HepG2 (cell line): ENCODE data around the gene ALS2. TPM values are rescaled to one million over a fixed set of nuclear protein-coding genes. Genes with fewer than 3 reads are reported as not detected.

Experiments
- CBX1 ChIP-seq: IDR thresholded peaks from one replicate; pipeline ENCODE4 v1.6.1; 2016; ENCODE audit warnings: antibody characterized with exemption, low read depth
- CENPT ChIP-seq: sonication (generic); formaldehyde crosslinking; IDR thresholded peaks from 2 replicates; pipeline ENCODE4 v1.8.0; 2022; ENCODE audit warnings: low read depth, mild to moderate bottlenecking, moderate library complexity, missing genetic modification reagents
- DR1 ChIP-seq: sonication (generic); formaldehyde crosslinking; IDR thresholded peaks from 2 replicates; pipeline ENCODE4 v1.8.0; 2021; ENCODE audit warnings: mild to moderate bottlenecking, missing genetic modification reagents, inconsistent platforms
- KLF16 ChIP-seq, 2 experiments: sonication (generic) in 1 of 2; formaldehyde crosslinking in 1 of 2; IDR thresholded peaks; 2 replicates each; pipeline versions ENCODE4 v1.6.1 to v1.8.0; 2016 to 2023; ENCODE audit warnings: missing genetic modification reagents in 2 of 2, missing compliant biosample characterization in 1 of 2
- MAFG ChIP-seq: sonication (generic); formaldehyde crosslinking; IDR thresholded peaks from 2 replicates; pipeline ENCODE4 v1.5.1; 2020; ENCODE audit warnings: mild to moderate bottlenecking, missing genetic modification reagents
- MATR3 ChIP-seq: sonication (generic); formaldehyde crosslinking; IDR thresholded peaks from 2 replicates; pipeline ENCODE4 v1.4.0; 2020; ENCODE audit warnings: missing genetic modification reagents
- MEIS1 ChIP-seq: sonication (generic); formaldehyde crosslinking; IDR thresholded peaks from 2 replicates; pipeline ENCODE4 v1.9.0; 2021; ENCODE audit warnings: mild to moderate bottlenecking, missing genetic modification reagents, moderate library complexity, borderline replicate concordance
- ONECUT2 ChIP-seq: sonication (generic); formaldehyde crosslinking; IDR thresholded peaks from 2 replicates; pipeline ENCODE4 v1.4.0; 2020; ENCODE audit warnings: missing genetic modification reagents
- REL ChIP-seq: sonication (generic); formaldehyde crosslinking; conservative IDR thresholded peaks from 2 replicates; pipeline ENCODE4 v1.8.0; 2022; ENCODE audit warnings: mild to moderate bottlenecking, missing genetic modification reagents, moderate library complexity
- RFX1 ChIP-seq: fragments of 450-650 bp; IDR thresholded peaks from 2 replicates; pipeline ENCODE4 v1.6.1; 2017
- TARDBP ChIP-seq: sonication (generic); formaldehyde crosslinking; IDR thresholded peaks from 2 replicates; pipeline ENCODE4 v1.8.0; 2022; ENCODE audit warnings: mild to moderate bottlenecking, missing genetic modification reagents
- U2AF2 ChIP-seq: fragments of 200-400 bp; formaldehyde crosslinking; IDR thresholded peaks from 2 replicates; pipeline ENCODE4 v1.6.1; 2017; ENCODE audit warnings: low read depth, mild to moderate bottlenecking, low read length
- ZNF251 ChIP-seq: sonication (generic); formaldehyde crosslinking; IDR thresholded peaks from 2 replicates; pipeline ENCODE4 v1.9.0; 2021; ENCODE audit warnings: mild to moderate bottlenecking, missing genetic modification reagents
- ZNF317 ChIP-seq: sonication (generic); formaldehyde crosslinking; IDR thresholded peaks from 2 replicates; pipeline ENCODE4 v1.5.0; 2020; ENCODE audit warnings: mild to moderate bottlenecking, missing genetic modification reagents
- ZNF468 ChIP-seq: sonication (generic); formaldehyde crosslinking; IDR thresholded peaks from 2 replicates; pipeline ENCODE4 v1.8.0; 2022; ENCODE audit warnings: mild to moderate bottlenecking, moderate library complexity, missing genetic modification reagents
- ZNF530 ChIP-seq: sonication (generic); formaldehyde crosslinking; IDR thresholded peaks from 2 replicates; pipeline ENCODE4 v1.5.0; 2020; ENCODE audit warnings: low read depth, mild to moderate bottlenecking, missing genetic modification reagents
- ZNF556 ChIP-seq: sonication (generic); formaldehyde crosslinking; IDR thresholded peaks from 2 replicates; pipeline ENCODE4 v1.4.0; 2020; ENCODE audit warnings: mild to moderate bottlenecking, missing genetic modification reagents, borderline replicate concordance
- ZNF614 ChIP-seq: IDR thresholded peaks from 2 replicates; pipeline ENCODE4 v1.6.1; 2018; ENCODE audit warnings: missing biosample characterization, missing genetic modification reagents, inconsistent platforms, borderline replicate concordance
- ZNF644 ChIP-seq: IDR thresholded peaks from 2 replicates; pipeline ENCODE4 v1.6.1; 2016; ENCODE audit warnings: low read depth
- ZNF703 ChIP-seq: sonication (generic); formaldehyde crosslinking; IDR thresholded peaks from 2 replicates; pipeline ENCODE4 v1.5.1; 2020; ENCODE audit warnings: missing genetic modification reagents, mild to moderate bottlenecking, moderate library complexity, borderline replicate concordance
- polyA plus RNA-seq, 8 experiments: library from polyadenylated mRNA; depleted of rRNA in 3 of 8; stranded (reverse) in 7 of 8; unstranded in 1 of 8; fragments of >200 nt; fragmentation: Illumina TruSeq in 4 of 8; extraction: Trizol in 4 of 8; gene quantifications; 2 replicates each; pipeline versions ENCODE4 v1.2.1 to v1.2.3, GENCODE V29; 2011 to 2016; ENCODE audit warnings: low read depth in 4 of 8, missing spikeins in 1 of 8, mixed read lengths in 1 of 8; ENCODE audit not compliant: insufficient read depth in 1 of 8
- total RNA-seq, 5 experiments: library from RNA; depleted of rRNA; stranded (reverse); fragments of >200 nt; fragmentation: Illumina TruSeq; extraction: Trizol; gene quantifications; 2 replicates each; pipeline ENCODE4 v1.2.3, GENCODE V29; 2016; ENCODE audit warnings: low read depth in 1 of 5
- TF ChIP-seq, protein P1 (sequence below): sonication (generic); formaldehyde crosslinking; IDR thresholded peaks from 2 replicates; pipeline ENCODE4 v1.9.0; 2021; ENCODE audit warnings: mild to moderate bottlenecking, missing genetic modification reagents
- TF ChIP-seq, protein P2 (sequence below): sonication (generic); formaldehyde crosslinking; IDR thresholded peaks from 2 replicates; pipeline ENCODE4 v1.5.0; 2020; ENCODE audit warnings: missing genetic modification reagents
- TF ChIP-seq, protein P3 (sequence below): sonication (generic); formaldehyde crosslinking; IDR thresholded peaks from 2 replicates; pipeline ENCODE4 v1.8.0; 2023; ENCODE audit warnings: mild to moderate bottlenecking, missing genetic modification reagents

The ALS2 gene
- total and polyA plus RNA-seq, 2 of the 13 experiments (the other 11 are each of a cell fraction or from before 2014, with no cell fraction given): 12.7 to 19.3 TPM

DNA sequence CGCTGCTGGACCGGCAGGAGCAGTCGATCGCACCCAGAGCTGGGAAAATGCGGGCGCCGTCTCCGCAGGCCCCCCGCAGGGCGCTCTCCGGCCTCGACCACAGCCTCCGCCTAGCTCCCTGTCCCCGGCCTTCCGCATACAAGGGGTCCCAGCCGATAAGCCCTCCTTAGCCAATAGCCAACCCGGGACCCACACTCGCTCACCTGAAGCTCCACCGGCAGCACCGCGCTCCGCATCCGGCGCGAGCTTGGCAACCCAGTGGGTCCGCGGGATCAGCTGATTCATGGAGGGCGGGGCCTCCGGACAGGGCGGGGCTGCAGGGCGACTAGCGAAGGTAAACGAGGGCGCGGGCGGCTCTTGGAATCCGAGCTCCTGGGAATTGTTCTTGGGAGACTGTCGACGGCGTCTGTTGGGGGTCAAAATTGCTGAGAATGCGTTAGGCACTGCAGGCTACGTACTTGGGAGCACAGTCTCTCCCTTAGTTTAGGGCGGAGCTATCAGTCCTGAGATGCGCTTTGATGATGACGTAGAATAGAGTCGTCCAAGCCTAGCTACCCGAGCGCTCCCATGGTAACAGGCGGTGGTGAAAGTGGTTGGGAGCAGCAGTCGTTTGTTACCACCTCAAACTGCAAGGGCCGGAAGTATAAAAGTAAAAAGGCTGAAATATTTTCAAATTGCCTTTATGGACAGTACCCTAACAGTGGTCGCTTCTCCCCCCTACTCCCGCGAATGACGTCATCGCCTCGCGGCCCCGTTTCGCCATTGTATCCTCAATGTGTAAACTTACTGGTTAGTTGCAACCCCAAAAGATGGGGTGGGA, at the start of gene ALS2 (continued):
- TF ChIP-seq, protein P1, sequence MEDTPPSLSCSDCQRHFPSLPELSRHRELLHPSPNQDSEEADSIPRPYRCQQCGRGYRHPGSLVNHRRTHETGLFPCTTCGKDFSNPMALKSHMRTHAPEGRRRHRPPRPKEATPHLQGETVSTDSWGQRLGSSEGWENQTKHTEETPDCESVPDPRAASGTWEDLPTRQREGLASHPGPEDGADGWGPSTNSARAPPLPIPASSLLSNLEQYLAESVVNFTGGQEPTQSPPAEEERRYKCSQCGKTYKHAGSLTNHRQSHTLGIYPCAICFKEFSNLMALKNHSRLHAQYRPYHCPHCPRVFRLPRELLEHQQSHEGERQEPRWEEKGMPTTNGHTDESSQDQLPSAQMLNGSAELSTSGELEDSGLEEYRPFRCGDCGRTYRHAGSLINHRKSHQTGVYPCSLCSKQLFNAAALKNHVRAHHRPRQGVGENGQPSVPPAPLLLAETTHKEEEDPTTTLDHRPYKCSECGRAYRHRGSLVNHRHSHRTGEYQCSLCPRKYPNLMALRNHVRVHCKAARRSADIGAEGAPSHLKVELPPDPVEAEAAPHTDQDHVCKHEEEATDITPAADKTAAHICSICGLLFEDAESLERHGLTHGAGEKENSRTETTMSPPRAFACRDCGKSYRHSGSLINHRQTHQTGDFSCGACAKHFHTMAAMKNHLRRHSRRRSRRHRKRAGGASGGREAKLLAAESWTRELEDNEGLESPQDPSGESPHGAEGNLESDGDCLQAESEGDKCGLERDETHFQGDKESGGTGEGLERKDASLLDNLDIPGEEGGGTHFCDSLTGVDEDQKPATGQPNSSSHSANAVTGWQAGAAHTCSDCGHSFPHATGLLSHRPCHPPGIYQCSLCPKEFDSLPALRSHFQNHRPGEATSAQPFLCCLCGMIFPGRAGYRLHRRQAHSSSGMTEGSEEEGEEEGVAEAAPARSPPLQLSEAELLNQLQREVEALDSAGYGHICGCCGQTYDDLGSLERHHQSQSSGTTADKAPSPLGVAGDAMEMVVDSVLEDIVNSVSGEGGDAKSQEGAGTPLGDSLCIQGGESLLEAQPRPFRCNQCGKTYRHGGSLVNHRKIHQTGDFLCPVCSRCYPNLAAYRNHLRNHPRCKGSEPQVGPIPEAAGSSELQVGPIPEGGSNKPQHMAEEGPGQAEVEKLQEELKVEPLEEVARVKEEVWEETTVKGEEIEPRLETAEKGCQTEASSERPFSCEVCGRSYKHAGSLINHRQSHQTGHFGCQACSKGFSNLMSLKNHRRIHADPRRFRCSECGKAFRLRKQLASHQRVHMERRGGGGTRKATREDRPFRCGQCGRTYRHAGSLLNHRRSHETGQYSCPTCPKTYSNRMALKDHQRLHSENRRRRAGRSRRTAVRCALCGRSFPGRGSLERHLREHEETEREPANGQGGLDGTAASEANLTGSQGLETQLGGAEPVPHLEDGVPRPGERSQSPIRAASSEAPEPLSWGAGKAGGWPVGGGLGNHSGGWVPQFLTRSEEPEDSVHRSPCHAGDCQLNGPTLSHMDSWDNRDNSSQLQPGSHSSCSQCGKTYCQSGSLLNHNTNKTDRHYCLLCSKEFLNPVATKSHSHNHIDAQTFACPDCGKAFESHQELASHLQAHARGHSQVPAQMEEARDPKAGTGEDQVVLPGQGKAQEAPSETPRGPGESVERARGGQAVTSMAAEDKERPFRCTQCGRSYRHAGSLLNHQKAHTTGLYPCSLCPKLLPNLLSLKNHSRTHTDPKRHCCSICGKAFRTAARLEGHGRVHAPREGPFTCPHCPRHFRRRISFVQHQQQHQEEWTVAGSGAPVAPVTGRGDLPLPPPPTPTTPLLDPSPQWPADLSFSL (CRISPR knock-in tag): no peak
- TF ChIP-seq U2AF2 (no peak), RFX1 (peak; percentile 89), ZNF614 (peak; percentile 79), ZNF251 (CRISPR knock-in tag) (no peak), MEIS1 (peak; percentile 85), ZNF468 (CRISPR knock-in tag) (no peak), ONECUT2 (CRISPR knock-in tag) (peak; percentile 50; the same call in 1 of the 2 replicates), KLF16 (CRISPR knock-in tag; IDR thresholded peaks at IDR 0.05) (peak in 1 of 2 experiments; percentile 91; a peak in 1 of 4 replicates), CENPT (CRISPR knock-in tag) (no peak), TARDBP (CRISPR knock-in tag) (peak; percentile 93), REL (CRISPR knock-in tag) (peak; percentile 59; the same call in 1 of the 2 replicates), CBX1 (peak; percentile 57), ZNF644 (CRISPR knock-in tag) (peak; percentile 52), MAFG (CRISPR knock-in tag) (no peak), ZNF556 (CRISPR knock-in tag) (peak; percentile 61), MATR3 (CRISPR knock-in tag) (no peak), ZNF530 (no peak), DR1 (CRISPR knock-in tag) (0 out of 2 replicates have a peak, but pooled peaks have one; percentile 64), ZNF703 (CRISPR knock-in tag) (no peak), ZNF317 (peak; percentile 71; the same call in 1 of the 2 replicates)
- TF ChIP-seq, protein P2, sequence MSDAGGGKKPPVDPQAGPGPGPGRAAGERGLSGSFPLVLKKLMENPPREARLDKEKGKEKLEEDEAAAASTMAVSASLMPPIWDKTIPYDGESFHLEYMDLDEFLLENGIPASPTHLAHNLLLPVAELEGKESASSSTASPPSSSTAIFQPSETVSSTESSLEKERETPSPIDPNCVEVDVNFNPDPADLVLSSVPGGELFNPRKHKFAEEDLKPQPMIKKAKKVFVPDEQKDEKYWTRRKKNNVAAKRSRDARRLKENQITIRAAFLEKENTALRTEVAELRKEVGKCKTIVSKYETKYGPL: no peak; the same call in 1 of the 2 replicates
- TF ChIP-seq, protein P3, sequence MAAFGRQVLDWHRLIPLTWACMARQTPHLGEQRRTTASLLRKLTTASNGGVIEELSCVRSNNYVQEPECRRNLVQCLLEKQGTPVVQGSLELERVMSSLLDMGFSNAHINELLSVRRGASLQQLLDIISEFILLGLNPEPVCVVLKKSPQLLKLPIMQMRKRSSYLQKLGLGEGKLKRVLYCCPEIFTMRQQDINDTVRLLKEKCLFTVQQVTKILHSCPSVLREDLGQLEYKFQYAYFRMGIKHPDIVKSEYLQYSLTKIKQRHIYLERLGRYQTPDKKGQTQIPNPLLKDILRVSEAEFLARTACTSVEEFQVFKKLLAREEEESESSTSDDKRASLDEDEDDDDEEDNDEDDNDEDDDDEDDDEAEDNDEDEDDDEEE (CRISPR knock-in tag): peak; percentile 55; the same call in 1 of the 2 replicates
